Kidney (tissue), 14 donors: ENCODE measurements around the gene PCMT1. TPM values are rescaled to one million over a fixed set of nuclear protein-coding genes. Genes with fewer than 3 reads are reported as not detected.

Source experiments
- DNase-seq, 5 donors: peaks; one replicate each; pipeline ENCODE4 v3.0.0-alpha.2; 2013 to 2020
- FAIRE-seq: peaks from 2 replicates; lab custom pipeline; 2012; peaks lifted over from hg19 to GRCh38; lab: Jason Lieb, UNC
- H3K27ac ChIP-seq, 2 donors: one replicate each; pipeline ENCODE4 v1.7.0; 2013; ENCODE audit warnings: low read depth in 2 of 2, low read length in 2 of 2, inconsistent platforms in 1 of 2
- H3K27me3 ChIP-seq: one replicate; pipeline ENCODE4 v1.7.1; 2013; ENCODE audit warnings: low read length, inconsistent platforms; ENCODE audit not compliant: control insufficient read depth, insufficient read depth
- H3K36me3 ChIP-seq, 3 donors: one replicate each; pipeline versions ENCODE4 v1.7.0 to v1.7.1; 2013; ENCODE audit warnings: low read length in 3 of 3, control low read depth in 1 of 3, inconsistent platforms in 1 of 3; ENCODE audit not compliant: insufficient read depth in 3 of 3, control insufficient read depth in 2 of 3
- H3K4me1 ChIP-seq, 3 donors: one replicate each; pipeline versions ENCODE4 v1.7.0 to v1.7.1; 2013; ENCODE audit warnings: low read length in 3 of 3, inconsistent platforms in 1 of 3, low read depth in 1 of 3; ENCODE audit not compliant: control insufficient read depth in 2 of 3, insufficient read depth in 2 of 3
- H3K4me3 ChIP-seq, 3 donors: one replicate each; pipeline versions ENCODE4 v1.7.0 to v1.8.1; 2013; ENCODE audit warnings: low read length in 3 of 3, control low read depth in 1 of 3, inconsistent platforms in 1 of 3
- H3K9ac ChIP-seq, 3 donors: one replicate each; pipeline versions ENCODE4 v1.7.0 to v1.7.1; 2013; ENCODE audit warnings: low read length in 3 of 3, control low read depth in 1 of 3, inconsistent platforms in 1 of 3
- H3K9me3 ChIP-seq, 3 donors: one replicate each; pipeline versions ENCODE4 v1.7.0 to v1.7.1; 2013; ENCODE audit warnings: low read length in 3 of 3, control low read depth in 1 of 3, inconsistent platforms in 1 of 3; ENCODE audit not compliant: control insufficient read depth in 2 of 3, insufficient read depth in 1 of 3
- CTCF ChIP-seq: IDR thresholded peaks from 3 replicates; pipeline ENCODE4 v1.5.1; 2012; ENCODE audit warnings: mild to moderate bottlenecking, moderate library complexity, borderline replicate concordance; ENCODE audit not compliant: insufficient read depth; ENCODE audit errors: extremely low read depth
- intact Hi-C: fragments of 100-400 bp; cut with DNase I; formaldehyde crosslinking; loops from one replicate; pipeline ENCODE4 v1.11.1; 2022
- polyA plus RNA-seq: library from polyadenylated mRNA; stranded (reverse); fragments of 350-450 nt; fragmentation: Illumina TruSeq; extraction: RNeasy Lipid Tissue Mini Kit (QIAGEN cat#74804); gene quantifications from one replicate; pipeline ENCODE4 v1.2.3, GENCODE V29; 2014; ENCODE audit warnings: low read depth, low replicate concordance; ENCODE audit not compliant: insufficient read depth
- total RNA-seq: library from RNA; stranded (reverse); fragmentation: NEBNext Ultra II Directional; extraction: Animal tissue kit (Norgen Biotek cat#: 25700); gene quantifications from one replicate; pipeline ENCODE4 v1.2.1, GENCODE V29; 2021
- donor health status: control.
- donor health status: control.
- donor health status: control.
- donor health status: control.
- donor health status: control.
- donor health status: DM: yes; HTN: yes; CAD: no.
- donor health status: Normal renal cell carcinoma (clear cell type).

PCMT1 gene
- total and polyA plus RNA-seq, 2 donors from 2014 or later = 62.8 to 71.2 TPM

DNA sequence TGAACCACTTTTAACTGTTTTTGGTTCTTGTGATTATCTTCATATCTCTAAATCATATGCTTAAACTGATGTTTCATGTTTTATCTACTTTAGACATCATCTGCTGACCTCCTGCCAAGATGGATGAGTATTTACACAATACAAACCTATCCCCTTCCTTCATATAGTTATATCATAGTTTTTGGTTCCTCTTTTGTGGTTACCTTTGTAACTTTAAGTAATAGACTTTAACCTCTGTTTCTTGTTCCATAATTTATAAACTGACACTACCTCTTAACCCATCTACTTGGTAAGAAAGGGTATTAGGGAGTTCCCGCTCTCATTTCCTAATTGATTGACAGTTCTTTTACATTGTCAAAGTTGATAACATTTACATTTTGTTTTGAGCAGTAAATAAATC, 11.9 kb downstream of the PCMT1 start:
- DNase-seq (no peak), FAIRE-seq (no peak)
- TF ChIP-seq CTCF = no peak
- H3K4me3 ChIP-seq = no peak overlapping the region
- H3K27me3 ChIP-seq = no peaks in the 10 kb centered on the region
- H3K9me3 ChIP-seq = no peaks in the 10 kb centered on the region
- H3K27ac ChIP-seq = no peak overlapping the region
- H3K4me1 ChIP-seq = no peaks in the 10 kb centered on the region
- intact Hi-C loops = no loop called here
- H3K9ac ChIP-seq = no peak overlapping the region
- no peaks in the 10 kb centered on the region for H3K36me3 ChIP-seq

DNA sequence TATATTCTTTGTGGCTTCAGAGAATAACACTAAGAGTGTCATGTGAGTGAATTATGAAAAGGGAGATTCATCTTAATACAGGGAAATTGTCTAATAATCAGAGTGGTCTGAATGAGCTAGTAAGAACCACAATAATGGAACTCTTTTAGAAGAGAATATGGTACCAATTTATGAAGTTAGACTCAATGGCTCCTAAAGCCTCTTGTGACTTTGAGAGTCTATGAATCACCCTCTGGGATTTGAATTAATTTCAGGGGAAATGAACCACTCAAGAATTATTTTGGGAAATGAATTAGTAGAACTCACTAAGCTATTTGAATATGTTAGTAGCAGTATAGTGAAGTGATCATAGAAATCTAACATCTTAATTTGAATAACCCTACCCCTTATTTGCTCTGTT, 14.3 kb downstream of the PCMT1 start:
- H3K9ac ChIP-seq = no peak overlapping the region
- TF ChIP-seq CTCF = no peak
- FAIRE-seq (no peak), DNase-seq (no peak)
- H3K27ac ChIP-seq = no peak overlapping the region
- no peaks in the 10 kb centered on the region for H3K36me3 ChIP-seq
- intact Hi-C loops = no loop called here
- no peaks in the 10 kb centered on the region for H3K4me1 ChIP-seq
- H3K4me3 ChIP-seq = no peak overlapping the region
- no peaks in the 10 kb centered on the region for H3K9me3 ChIP-seq
- no peaks in the 10 kb centered on the region for H3K27me3 ChIP-seq

DNA sequence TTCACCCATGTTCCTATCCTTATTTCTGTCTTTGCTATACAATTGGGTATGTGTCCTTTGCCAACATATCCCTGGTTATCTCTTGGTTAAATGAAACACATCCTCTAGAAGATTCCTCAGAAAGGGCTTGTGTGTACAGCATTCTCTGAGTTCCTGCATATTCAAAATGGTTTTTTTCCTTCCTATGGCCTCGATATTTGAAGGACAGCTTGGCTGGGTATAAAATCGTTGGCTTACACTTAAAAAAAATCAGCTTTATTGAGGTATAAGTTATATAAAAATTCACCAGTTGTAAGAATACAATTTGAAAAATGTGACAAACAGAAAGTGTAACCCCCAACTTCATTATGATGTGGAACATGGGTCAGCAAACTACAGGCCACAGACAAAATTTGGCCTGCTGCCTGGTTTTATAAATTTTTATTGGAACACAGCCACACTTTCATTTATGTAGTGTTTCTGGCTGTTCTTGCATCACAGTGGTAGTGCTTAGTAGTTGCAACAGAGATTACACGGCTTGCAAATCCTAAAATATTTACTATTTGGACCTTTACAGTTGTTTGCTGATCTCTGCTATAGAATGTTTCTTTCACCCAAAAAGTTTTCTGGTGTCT, 16.7 kb downstream of the PCMT1 start:
- Histone ChIP-seq H3K9me3 (no peaks in the 10 kb centered on the region), H3K4me1 (no peaks in the 10 kb centered on the region), H3K27ac (no peak overlapping the region), H3K36me3 (peaks cover 0 to 3% (median 0%) of the 10 kb centered on the region in 3 donors), H3K27me3 (no peaks in the 10 kb centered on the region), H3K9ac (no peak overlapping the region), H3K4me3 (no peak overlapping the region)
- DNase-seq = no peak
- FAIRE-seq = no peak
- intact Hi-C loops = no loop called here
- TF ChIP-seq CTCF = no peak

DNA sequence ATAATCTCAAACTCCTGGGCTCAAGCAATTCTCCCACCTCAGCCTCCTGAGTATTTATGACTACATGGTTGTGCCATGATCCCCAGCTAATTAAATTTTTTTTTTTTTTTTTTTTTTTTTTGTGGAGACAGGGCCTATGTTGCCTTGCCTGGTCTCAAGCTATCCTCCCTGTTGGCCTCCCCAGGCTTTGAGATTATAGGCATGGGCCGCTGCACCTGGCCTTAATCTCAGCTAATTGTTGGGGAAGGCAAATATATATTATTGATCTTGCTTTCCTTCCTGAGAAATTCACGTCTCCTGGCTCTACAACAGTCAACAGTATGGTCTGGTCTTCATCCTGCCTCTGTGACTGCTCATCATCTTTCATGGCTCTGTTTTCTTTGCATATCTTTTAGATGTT, 20.1 kb downstream of the PCMT1 start:
- FAIRE-seq = no peak
- Histone ChIP-seq H3K4me1 (no peaks in the 10 kb centered on the region), H3K9me3 (no peaks in the 10 kb centered on the region), H3K27ac (no peak overlapping the region), H3K36me3 (peaks cover 0 to 3% (median 0%) of the 10 kb centered on the region in 3 donors), H3K9ac (no peak overlapping the region), H3K27me3 (no peaks in the 10 kb centered on the region), H3K4me3 (no peak overlapping the region)
- no peak for DNase-seq
- TF ChIP-seq CTCF = no peak
- intact Hi-C loops = no loop called here
